Bone marrow (tissue), 2 donors: ENCODE results near the gene OTOL1.
"Not testable (repeated sequence)": the region's sequence is repeated elsewhere in the genome, so short reads cannot be mapped to it uniquely, and the experiment has no call there.

Experiments used
- DNase-seq, 2 donors: peaks; one replicate each; lab custom pipeline; 2025; lab: John Stamatoyannopoulos, UW

Gene OTOL1

GRCh38 chr3:161496508-161496907 lies at the start of gene OTOL1:
TSS of gene OTOL1 (plus strand) at chr3:161496808. CDS start at chr3:161496808, 0 bp downstream.
- no peak for DNase-seq

DNA sequence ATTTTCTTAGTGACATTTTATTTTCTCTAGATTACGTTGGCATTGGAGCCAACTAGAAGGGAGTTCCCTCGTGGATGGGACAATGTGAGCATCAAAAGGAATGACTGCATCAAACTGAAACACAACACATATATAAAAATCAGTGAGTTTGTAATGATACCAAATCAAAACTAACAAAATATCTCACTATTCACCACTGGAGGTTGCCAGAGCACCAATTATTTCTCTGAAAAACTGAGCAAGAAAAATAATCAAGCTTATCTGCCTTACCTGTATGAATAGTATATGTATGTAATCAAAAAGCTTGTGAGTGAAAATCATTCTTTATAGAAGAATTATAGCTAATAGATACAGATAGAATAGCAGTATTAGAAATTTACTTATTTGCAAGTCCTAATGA lies 46.8 kb upstream of the OTOL1 start:
- no peak for DNase-seq

GRCh38 chr3:161452179-161452578 lies 44.4 kb upstream of the OTOL1 start:
- no peak for DNase-seq

GRCh38 chr3:161454615-161455014 lies 42.0 kb upstream of the OTOL1 start:
- no peak for DNase-seq

DNA sequence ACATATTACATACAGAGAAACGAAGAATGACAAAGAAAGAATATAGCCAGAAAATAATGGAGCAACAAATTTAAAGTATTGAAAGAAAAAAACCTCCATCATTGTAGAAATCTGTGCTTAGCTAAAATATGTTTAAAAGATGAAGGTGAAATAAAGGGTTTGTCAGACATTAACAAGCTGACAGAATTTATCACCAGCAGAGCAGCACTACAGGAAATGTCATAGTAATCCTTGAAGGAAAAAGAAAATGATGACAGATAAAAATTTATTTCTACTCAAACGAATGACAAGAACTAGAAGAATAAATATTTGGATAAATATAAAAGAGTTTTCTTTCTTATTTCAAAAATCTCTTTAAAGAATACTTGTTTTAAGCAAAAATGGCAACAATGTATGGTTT lies 40.6 kb upstream of the OTOL1 start:
- DNase-seq = no peak

DNA sequence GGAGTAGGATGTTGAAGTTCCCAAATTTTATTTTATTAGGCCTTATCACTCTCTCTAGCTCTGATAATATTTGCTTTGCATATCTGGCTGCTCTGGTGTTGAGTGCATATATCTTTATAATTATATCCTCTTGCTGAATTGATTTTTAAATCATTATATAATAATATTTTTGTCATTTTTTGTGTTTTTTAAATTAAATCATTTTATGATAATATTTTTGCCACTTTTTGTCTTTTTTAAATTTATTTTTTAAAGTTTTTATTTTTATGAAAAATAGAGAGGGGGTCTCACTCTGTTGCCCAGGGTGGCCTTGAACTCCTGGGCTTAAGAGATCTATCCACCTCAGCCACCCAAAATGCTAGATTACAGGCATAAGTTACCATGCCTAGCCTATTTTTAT lies 34.5 kb upstream of the OTOL1 start:
- DNase-seq = no peak

- DNase-seq = no peak
Observed at GRCh38 chr3:161471211-161471610, 25.4 kb upstream of the OTOL1 start.

- DNase-seq = no peak
Observed at GRCh38 chr3:161474139-161474538, 22.5 kb upstream of the OTOL1 start.

DNA sequence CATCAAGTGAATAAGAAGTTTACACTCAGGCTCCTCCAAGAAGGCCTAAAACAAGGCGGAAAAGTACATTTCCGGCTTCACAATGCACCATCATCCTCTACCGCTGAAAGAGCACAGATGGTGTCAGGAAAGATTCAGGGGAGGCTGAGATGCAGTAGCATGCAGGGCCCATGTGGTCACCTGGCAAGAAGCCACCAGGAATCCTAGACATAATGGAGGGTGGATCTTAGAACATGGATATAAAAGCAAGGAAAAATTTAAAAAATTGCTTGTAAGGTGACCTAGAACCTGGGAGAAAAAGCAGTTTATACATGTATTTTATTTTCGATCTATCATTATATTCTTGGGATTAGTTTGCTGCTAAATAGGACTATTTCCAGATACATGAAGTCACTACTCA lies 21.9 kb upstream of the OTOL1 start:
- no peak for DNase-seq

GRCh38 chr3:161475206-161475605 lies 21.4 kb upstream of the OTOL1 start:
- no peak for DNase-seq

DNA sequence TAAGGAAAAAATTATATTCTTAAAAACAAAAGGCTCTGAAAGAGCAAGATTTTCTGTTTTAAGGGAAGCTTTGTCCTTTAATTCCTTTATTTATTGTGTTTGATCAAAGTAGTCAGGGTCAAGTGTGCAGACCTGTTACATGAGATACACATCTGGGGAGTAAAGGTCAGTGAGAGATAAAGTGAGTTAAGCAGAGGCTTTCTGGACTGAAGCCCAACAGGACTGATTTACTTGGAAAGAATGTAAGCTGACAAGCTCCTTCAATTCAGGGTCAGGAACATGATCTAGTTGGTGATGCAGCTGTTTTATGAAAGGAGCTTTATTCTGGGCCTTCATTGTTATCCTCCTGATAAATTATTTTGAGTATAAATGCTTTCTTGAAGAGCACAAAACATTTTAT lies 20.7 kb upstream of the OTOL1 start:
- no peak for DNase-seq

GRCh38 chr3:161484226-161484625 lies 12.4 kb upstream of the OTOL1 start:
- no peak for DNase-seq

DNA sequence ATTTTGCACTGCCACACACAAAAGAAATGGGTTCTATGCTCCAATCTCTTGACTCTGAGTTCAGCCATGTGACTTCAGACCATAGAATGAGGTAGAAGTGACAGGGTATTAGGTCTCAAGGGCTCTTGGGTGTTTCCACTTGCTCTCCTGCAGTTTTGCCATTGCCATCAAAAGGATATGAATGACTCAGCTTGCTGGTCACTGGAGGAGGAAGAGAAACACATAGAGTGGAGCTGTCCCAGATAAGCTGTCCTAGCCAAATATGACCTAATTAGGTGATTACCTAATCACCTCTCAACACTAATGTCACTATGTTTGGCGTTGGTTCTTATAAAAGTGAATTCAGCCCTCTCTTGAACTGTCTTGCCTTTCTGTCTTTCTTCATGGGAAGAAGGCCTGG lies 8.3 kb upstream of the OTOL1 start:
- DNase-seq = not testable (repeated sequence)

DNA sequence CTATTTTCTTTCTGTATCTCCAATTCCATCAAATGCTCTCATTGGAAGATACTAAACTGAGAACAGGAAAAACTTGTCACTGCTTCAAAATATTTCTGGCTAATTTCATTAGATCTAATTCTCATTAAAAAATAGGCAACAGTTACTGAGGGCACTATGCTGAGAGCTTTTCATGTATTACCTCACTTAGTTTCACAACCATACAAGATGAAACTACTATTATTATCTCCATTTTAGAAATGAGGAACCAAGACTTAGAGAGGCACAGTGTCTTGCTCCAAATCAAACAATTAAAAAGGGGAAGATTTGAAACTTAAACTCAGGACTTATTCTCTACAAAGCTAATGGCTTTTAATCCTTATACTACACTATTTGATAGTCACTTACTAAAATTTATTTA lies 7.2 kb upstream of the OTOL1 start:
- DNase-seq = no peak

DNA sequence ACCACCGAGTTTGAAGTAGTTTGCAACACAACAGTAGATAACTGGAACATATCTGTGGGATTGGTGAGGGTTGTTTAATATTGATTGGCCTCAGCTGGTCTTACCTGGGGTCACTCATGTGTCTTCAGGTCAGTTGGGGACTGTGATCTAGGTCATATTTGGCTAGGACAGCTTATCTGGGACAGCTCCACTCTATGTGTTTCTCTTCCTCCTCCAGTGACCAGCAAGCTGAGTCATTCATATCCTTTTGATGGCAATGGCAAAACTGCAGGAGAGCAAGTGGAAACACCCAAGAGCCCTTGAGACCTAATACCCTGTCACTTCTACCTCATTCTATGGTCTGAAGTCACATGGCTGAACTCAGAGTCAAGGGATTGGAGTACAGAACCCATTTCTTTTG lies 5.8 kb upstream of the OTOL1 start:
- not testable (repeated sequence) for DNase-seq

DNA sequence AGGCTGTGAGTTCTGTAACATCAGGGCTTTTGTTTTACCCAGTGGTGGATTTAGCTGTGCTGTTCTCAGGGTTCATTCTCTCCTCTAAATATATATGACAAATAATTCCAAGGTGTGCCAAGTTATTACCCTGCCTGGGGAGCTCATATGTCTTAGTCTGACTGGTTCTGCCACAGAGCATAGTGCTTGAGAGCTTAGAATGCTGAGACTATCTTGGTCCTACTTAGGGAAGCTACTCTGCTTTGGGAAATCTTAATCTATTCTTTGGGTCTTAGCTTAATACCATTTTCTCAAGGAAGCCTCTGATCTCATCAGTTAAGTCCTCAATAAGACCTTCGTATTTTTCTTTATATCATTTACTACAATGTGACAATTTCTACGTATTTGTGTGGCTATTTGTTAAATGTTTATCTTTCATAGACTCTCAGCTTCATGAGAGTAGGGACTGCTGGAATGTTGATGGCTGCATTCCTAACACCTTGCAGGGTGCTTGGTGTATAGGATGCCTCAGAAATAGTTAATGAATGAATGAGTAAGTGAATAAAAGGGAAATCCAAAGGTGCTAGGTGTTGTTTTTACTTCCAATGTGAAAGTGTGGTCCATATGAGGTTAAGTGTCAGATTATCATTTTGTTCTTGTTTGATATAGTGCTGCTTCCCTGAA lies 1.8 kb downstream of the OTOL1 start:
- no peak for DNase-seq

DNA sequence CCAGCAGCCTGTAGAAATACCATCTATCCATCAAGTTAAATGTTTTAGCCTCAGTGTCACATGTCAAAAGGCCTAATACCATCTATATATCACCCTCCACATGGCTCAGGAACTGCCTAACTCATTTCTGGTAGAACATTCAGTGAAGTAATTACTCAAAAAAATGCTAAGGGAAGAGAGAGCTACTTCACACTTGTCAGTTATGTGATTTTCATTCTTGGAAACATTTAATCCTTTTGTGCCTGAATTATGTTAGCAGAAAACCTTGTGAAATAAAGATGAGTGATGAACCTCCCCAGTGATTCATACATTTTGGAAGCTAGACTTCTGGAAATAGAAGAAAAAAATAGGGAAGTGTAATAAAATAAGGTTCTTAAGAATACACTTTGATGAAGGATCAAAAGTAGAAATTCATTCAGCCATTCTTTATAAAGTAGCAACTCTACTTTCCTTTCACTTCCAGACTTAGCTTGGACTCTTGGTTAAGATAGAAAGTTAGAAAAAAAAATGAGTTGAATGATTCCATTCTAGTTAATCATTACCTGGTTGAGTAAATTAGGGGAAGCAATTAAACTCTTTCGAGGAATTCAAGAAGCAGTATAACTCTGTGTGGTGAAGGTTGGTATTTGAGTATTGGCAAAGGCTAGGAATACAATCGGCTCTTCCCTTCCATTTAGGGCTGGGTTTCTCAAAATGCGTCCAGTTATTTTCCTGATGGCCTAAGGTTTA lies 3.6 kb downstream of the OTOL1 start:
- no peak for DNase-seq

DNA sequence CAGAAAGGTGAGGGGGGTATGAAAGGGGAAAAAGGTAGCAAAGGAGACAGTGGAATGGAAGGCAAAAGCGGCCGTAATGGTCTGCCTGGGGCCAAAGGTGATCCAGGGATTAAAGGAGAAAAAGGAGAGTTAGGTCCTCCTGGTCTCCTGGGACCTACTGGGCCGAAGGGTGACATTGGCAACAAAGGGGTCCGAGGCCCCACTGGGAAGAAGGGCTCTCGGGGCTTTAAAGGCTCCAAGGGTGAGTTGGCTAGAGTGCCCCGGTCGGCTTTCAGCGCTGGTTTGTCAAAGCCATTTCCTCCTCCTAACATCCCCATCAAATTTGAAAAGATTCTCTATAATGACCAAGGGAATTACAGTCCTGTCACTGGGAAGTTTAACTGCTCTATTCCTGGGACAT lies 6.7 kb downstream of the OTOL1 start:
- DNase-seq = no peak

DNA sequence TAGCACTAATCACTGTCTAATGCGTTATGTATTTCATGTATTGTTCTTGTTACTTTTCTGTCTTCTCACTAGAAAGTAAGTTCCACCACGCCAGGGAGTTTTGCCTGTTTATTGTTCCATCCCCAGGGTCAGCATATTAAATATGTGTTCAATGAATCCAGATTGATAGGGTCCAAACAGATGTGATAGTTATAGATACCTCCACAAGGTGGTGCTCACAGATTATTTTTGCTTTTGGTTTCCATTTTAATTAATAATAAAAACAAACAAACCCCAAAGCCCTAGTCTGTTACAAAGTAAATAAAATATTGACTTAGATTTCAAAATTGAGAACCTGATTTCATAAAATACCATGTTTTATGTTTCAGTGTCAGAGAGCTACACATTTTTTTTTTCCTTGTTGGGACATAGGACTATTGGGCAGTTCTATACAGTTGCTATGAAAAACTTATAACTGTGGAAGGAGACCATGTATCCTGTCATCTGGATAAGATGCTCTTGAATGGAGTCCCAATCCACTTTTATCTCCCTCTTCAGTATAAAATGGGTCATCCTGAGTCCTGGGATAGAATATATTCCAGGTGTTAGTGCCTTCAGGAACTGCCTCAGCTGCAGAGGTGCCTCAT lies 12.4 kb downstream of the OTOL1 start:
- DNase-seq = no peak

- no peak for DNase-seq
Observed at GRCh38 chr3:161510510-161511260, 14.1 kb downstream of the OTOL1 start.

- no peak for DNase-seq
Observed at GRCh38 chr3:161523916-161524315, 27.3 kb downstream of the OTOL1 start.

- DNase-seq = no peak
Observed at GRCh38 chr3:161531930-161532329, 35.3 kb downstream of the OTOL1 start.

DNA sequence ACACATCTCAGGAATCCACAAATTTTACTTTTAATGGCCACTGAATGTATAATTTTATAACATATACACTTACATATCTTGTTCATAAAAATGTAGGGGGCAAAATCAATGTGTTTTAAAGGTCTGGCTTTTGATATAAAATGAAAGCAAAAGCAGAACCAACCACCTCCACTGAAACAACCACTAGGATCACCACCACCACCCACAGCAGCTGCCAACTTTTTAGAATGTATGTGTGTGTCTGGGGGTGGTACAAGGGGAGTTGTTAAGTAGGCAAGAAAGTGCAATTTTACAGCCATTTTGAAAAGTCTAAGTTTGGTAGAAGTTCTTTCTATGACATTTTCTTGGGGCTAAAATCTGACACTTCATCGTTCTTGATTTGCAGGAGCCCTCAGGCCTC lies 44.0 kb downstream of the OTOL1 start:
- no peak for DNase-seq
